Kidney epithelial cell (primary cell): ENCODE data around the gene SYDE1. TPM values are rescaled to one million over a fixed set of nuclear protein-coding genes. Genes with fewer than 3 reads are reported as not detected.

Experiments
- DNase-seq: peaks from one replicate; pipeline ENCODE4 v3.0.0-alpha.2; 2010; ENCODE audit warnings: low read depth
- H3K27me3 ChIP-seq: 2 replicates; pipeline ENCODE4 v1.6.0; 2011; ENCODE audit warnings: low read length; ENCODE audit not compliant: control insufficient read depth, insufficient read depth
- H3K36me3 ChIP-seq: 2 replicates; pipeline ENCODE4 v1.5.1; 2011; ENCODE audit warnings: low read length; ENCODE audit not compliant: control insufficient read depth, insufficient read depth
- H3K4me3 ChIP-seq: 2 replicates; pipeline ENCODE4 v1.5.1; 2011; ENCODE audit warnings: low read depth, mild to moderate bottlenecking, control low read depth, low read length
- CTCF ChIP-seq: IDR thresholded peaks from 2 replicates; pipeline ENCODE4 v1.5.1; 2011; ENCODE audit warnings: mild to moderate bottlenecking, moderate library complexity, low read length, control low read depth, inconsistent platforms; ENCODE audit not compliant: insufficient read depth, poor library complexity, severe bottlenecking
- total RNA-seq: library from RNA; depleted of rRNA; stranded (reverse); fragments of >200 nt; gene quantifications from 2 replicates; pipeline ENCODE4 v1.2.3, GENCODE V29; 2015

SYDE1 gene
- total RNA-seq, 1 donor from 2014 or later = 28.4 TPM

GRCh38 chr19:15141143-15141542 is 33.9 kb downstream of the SYDE1 start:
- Histone ChIP-seq H3K27me3 (no peaks in the 10 kb centered on the region), H3K4me3 (no peak overlapping the region), H3K36me3 (no peaks in the 10 kb centered on the region)
- DNase-seq = no peak
- no peak for TF ChIP-seq CTCF

- Histone ChIP-seq H3K36me3 (no peaks in the 10 kb centered on the region), H3K4me3 (no peak overlapping the region), H3K27me3 (no peaks in the 10 kb centered on the region)
- no peak for TF ChIP-seq CTCF
- no peak for DNase-seq
Observed at GRCh38 chr19:15142313-15142712, 35.1 kb downstream of the SYDE1 start.

GRCh38 chr19:15144046-15144646 is 36.9 kb downstream of the SYDE1 start:
- no peaks in the 10 kb centered on the region for H3K27me3 ChIP-seq
- DNase-seq = no peak
- H3K4me3 ChIP-seq = no peak overlapping the region
- H3K36me3 ChIP-seq = no peaks in the 10 kb centered on the region
- TF ChIP-seq CTCF = no peak

GRCh38 chr19:15147090-15147489 is 39.9 kb downstream of the SYDE1 start:
- H3K4me3 ChIP-seq = no peak overlapping the region
- no peaks in the 10 kb centered on the region for H3K36me3 ChIP-seq
- no peak for DNase-seq
- peaks cover 2% of the 10 kb centered on the region for H3K27me3 ChIP-seq
- TF ChIP-seq CTCF = no peak

- H3K4me3 ChIP-seq = no peak overlapping the region
Observed at GRCh38 chr19:15149737-15150136, 42.5 kb downstream of the SYDE1 start.

More at GRCh38 chr19:15149737-15150136, 42.5 kb downstream of the SYDE1 start:
- Histone ChIP-seq H3K27me3 (peaks cover 2% of the 10 kb centered on the region), H3K36me3 (no peaks in the 10 kb centered on the region)
- TF ChIP-seq CTCF = no peak
- DNase-seq = no peak
